HG03439 (cell line): ENCODE data around the gene SH3BP5.

Source experiments
- ATAC-seq: cut with Tn5 transposase; IDR thresholded peaks from one replicate; pipeline ENCODE4 v1.9.1; 2021; ENCODE audit warnings: mild to moderate bottlenecking, moderate library complexity; ENCODE audit not compliant: unreplicated experiment

Gene SH3BP5

DNA sequence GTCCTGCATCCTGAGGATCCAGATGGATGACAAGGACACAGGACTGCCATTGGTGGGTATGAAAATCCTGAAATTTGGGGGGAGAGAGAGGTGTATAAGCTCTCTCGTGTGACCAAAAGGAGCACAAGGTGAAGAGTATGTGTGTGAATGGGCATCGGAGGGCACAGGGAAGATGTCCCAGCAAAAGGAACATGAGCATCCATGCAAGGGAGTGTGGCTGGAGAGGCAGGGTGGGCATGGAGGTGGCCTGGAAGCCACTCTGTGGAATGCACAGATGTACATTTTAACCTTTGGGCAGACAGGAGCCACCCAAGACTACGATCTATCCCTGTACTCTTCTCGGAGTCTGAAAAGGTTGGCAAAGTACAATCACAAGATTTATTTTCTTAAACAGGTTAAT is 71.9 kb downstream of the SH3BP5 start:
- ATAC-seq: no peak

- ATAC-seq: no peak
These were observed 73.7 kb downstream of the SH3BP5 start for GRCh38 chr3:15258720-15259119.

GRCh38 chr3:15256861-15257341 is 75.5 kb downstream of the SH3BP5 start:
- no peak for ATAC-seq

DNA sequence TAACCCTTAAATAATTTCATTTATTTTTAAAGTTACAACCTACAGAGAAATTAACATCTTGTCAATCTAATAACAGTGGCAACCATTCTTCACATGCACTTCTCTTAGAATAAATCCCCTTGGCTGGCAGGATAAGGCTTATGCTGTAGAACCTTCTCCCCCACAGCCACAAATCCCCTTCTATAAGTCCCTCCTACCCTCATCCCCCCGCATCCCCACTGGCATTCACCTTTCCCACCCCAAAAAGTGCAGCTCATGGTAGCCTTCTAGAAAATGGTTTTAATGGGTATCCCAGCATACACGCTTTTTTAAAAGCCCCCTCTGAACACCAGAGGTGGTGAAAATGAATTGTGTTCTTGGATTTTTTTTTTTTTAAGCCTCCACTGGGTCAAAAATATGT is 77.2 kb downstream of the SH3BP5 start:
- ATAC-seq: no peak

DNA sequence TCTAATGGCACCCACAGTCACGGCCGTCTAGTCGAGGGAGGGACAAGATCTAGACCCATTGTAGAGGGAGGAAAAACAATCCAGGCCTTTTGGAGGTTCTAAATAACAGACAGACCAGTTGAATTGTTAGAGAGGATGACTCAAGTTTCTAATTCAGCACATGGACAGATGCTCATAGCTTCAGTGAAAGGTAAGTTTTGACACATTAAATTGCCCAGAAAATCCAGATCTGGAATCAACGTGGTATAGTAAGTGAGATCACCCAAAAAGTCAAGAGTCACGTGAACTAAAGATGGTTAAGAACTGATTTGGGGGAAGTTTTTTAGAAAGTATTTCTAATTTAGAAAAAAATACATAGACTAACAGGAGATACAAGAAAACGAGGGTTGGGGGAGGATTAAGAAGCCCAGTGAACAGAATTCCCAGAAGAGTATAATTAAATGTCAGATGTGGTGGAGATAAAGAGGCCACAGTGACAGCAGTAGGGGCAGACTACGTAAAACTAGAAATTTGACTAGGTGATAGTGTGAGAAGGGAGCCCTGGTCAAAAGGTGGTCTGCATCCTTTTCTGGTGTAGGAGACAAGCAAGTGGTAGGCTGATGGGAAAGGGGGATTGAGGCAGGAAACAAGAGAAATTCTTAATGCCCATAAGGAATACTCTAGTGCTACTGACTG is 79.2 kb downstream of the SH3BP5 start:
- no peak for ATAC-seq

DNA sequence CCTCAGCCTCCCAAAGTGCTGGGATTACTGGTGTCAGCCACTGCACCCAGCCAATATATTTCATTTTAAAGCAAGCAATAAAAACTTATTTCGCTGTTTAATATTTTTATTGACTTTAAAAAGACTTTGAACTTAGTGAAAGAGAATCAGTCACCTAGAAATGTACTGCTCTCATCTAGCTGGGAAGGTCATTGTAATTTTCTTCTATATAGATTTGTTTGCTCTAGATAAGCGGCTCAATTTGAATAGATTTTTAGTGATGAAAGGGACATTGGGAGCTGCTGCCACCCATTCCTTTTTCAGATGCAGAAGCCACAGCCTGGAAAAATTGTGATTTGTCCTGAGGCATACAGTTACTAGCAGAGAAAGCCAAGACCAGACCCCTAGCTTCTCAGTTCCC is 86.2 kb downstream of the SH3BP5 start:
- ATAC-seq: no peak

GRCh38 chr3:15243822-15244482 is 88.4 kb downstream of the SH3BP5 start:
- no peak for ATAC-seq

DNA sequence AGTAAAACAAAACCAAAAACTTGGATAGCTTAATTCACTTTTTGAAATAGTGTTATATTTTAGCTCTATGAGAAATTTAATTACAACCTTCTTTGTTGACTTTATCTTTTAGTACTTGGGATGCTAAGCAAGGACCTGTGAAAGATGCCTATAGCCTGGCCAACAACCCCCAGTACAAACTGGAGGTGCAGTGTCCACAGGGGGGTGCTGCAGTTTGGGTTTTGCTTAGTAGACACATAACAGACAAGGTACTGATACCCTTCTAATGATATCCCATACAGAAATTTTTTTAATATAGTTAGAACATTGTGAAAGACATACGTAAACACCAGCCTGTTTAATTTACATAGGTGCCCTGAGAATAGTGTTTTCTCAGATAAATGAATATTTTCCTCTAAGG is 91.0 kb downstream of the SH3BP5 start:
- ATAC-seq: no peak

DNA sequence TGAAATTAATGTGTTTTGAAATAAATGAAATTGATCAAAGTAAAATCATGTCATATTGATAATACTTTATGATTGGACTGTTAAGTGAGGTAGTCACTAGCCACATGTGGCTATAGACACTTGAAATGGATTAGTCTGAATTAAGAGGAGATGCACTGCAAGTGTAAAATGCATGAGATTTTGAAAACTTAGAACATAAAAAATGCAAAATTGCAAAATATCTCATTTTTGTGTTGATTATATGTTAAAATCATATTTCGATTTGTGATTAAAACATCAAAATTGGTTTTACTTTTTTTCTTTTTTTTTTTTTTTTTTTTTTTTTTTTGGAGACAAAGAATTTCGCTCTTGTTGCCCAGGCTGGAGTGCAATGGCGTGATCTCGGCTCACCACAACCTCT is 103.1 kb downstream of the SH3BP5 start:
- no peak for ATAC-seq

DNA sequence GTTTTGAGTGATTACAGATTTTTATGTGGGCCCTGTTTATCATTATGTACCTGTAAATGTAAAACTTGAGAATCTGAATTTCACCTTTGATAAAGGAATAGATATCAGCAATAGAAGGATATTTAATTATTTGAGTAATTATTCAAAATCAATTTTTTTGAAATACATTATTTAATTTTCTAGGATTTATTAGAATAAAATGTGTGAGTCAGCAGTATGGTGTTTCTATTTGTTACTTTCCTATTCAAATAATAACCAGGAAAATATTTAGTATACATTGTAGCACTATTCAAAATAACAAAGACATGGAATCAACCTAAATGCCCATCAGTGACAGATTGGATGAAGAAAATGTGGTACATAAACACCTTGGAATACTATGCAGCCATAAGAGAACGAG is 104.2 kb downstream of the SH3BP5 start:
- no peak for ATAC-seq

- no peak for ATAC-seq
These were observed 108.5 kb downstream of the SH3BP5 start for GRCh38 chr3:15223685-15224572.

DNA sequence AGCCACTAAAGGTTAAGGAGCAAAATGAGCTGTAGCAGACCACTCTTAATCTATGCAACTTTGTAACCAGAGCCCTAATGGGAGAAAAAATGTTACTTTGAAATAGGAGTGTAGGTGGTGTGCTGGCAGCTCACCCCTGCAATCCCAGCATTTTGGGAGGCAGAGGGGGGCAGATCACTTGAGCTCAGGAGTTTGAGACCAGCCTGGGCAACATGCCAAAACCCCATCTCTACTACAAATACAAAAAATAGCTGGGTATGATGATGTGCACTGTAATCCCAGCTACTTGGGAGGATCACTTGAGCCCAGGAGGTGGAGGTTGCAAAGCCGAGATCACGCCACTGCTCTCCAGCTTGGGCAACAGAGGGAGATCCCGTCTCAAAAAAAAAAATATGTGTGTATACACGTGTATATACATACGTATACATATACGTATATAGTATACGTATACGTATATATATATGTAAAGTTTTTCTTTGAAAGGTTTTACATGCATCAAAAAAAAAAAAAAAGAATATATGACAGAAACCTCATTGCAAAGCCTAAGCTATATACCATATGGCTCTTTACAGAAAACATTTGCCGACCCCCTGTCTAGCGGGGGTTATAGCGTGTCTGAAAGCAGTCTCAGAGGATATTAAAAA is 110.7 kb downstream of the SH3BP5 start:
- ATAC-seq: no peak

DNA sequence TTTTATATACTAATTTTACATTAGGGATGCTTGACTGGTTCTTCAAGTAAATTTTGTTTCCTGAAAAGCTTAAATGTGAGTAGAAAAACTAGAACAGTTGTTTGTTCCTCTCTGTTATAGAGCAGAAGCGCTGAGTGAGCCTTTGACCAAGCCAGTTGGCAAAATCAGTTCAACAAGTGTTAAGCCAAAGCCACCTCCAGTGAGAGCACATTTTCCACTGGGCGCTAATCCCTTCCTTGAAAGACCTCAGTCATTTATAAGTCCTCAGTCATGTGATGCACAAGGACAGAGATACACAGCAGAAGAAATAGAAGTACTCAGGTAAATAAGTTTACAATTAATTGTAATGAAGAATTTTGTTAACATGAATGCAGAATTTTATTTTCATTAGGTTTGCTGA is 111.7 kb downstream of the SH3BP5 start:
- ATAC-seq: no peak

- no peak for ATAC-seq
These were observed 112.3 kb downstream of the SH3BP5 start for GRCh38 chr3:15220056-15220455.

DNA sequence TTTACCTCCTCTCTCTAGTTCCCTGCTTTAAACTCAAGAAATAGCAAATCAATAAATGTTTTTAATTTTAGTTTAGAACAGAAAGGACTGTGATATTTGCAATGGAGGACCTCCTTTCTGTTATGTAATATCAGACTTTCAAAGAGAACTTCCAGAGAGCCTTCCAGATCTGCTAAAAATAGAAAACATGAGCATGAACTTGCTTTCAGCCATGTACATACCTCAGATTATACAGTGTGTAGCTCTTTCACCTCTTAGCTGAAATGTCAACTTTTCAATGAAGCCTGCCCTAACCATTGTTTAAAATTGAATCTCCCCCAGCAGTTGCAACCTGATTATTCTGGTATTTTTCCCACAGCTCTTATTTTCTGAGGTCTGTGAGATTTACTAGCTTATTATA is 113.7 kb downstream of the SH3BP5 start:
- ATAC-seq: no peak

DNA sequence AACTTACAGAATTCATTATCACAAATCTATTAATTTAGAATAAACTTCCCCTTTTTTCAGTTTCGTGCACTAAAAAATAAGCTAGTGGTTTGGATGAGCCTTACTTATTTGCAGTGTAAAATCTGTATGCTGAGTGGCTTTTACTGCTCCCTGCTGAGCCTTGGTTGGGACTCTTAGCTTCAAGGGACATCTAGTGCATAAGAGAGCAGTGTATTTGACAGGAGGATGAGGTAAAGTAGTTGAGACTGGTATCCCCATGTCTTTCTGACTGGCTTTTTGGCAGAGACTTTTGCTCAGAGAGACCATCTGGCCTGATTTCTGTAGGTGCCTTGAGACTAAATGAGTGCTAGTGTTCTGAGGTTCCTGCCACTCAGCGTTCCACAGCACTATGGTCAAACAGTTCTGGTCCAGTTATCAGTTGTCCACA is 114.5 kb downstream of the SH3BP5 start:
- ATAC-seq: no peak

DNA sequence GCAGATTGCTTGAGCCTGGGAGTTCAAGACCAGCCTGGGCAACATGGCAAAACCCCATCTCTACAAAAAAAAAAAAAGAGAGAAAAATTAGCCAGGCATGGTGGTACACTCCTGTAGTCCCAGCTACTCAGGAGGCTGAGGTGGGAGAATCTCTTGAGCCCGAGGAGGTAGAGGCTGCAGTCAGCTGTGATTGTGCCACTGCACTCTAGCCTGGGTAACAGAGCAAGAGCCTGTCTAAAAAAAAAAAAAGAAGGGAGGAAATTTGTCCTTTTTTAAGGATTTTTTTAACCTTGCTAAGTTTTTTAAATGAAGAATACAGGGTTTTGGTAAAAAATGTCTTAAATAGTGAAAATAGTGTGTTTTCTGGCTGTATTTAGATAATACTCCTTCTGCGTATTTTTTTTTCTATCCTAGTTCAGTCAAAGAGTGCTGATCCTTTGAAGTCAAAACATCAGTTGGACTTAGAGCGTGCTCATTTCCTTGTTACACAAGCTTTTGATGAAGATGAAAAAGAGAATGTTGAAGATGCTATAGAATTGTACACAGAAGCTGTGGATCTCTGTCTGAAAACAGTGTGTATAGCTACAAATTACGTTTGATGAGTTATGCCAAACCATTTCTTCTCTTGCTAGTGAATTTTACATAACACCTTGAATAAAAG is 115.2 kb downstream of the SH3BP5 start:
- no peak for ATAC-seq

GRCh38 chr3:15216501-15216900 is 115.9 kb downstream of the SH3BP5 start:
- ATAC-seq: no peak

GRCh38 chr3:15215996-15216395 is 116.4 kb downstream of the SH3BP5 start:
- no peak for ATAC-seq

GRCh38 chr3:15214758-15215157 is 117.6 kb downstream of the SH3BP5 start:
- no peak for ATAC-seq

DNA sequence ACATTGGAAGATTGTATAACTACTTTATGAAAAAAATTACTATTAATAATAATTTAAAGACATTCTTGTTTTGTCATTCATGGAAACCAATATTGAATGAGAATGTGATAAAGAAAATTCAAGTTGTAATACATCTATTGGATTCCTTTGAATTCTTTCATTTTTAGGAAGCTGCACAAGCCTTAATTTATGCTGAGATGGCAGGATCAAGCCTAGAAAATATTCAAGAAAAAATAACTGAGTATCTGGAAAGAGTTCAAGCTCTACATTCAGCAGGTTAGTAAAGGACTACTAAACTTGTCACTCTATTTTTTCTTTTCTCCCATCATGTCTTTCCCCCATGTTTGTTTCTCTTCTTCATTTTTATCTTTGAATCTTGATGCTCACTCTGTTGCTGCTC is 120.4 kb downstream of the SH3BP5 start:
- no peak for ATAC-seq
